Neural crest cell (in vitro differentiated cells): ENCODE data around the gene HDAC4. TPM values are rescaled to one million over a fixed set of nuclear protein-coding genes. Genes with fewer than 3 reads are reported as not detected.

Experiments used
- DNase-seq: peaks from one replicate; pipeline ENCODE4 v3.0.0; 2021; ENCODE audit warnings: low read depth, mixed read lengths, low spot score
- H3K27ac Mint-ChIP-seq: one replicate; pipeline ENCODE4 v1.8.0; 2021; ENCODE audit warnings: mild to moderate bottlenecking, mixed read lengths; ENCODE audit not compliant: unreplicated experiment
- H3K27me3 Mint-ChIP-seq: 2 replicates; pipeline ENCODE4 v1.8.0; 2021; ENCODE audit warnings: low read depth, mild to moderate bottlenecking, mixed read lengths
- H3K36me3 Mint-ChIP-seq: 2 replicates; pipeline ENCODE4 v1.8.0; 2021; ENCODE audit warnings: low read depth, mild to moderate bottlenecking, mixed read lengths
- H3K4me1 Mint-ChIP-seq: 2 replicates; pipeline ENCODE4 v1.8.0; 2021; ENCODE audit warnings: mixed read lengths
- H3K4me3 Mint-ChIP-seq: one replicate; pipeline ENCODE4 v1.8.0; 2021; ENCODE audit warnings: mild to moderate bottlenecking, mixed read lengths
- H3K9me3 Mint-ChIP-seq: 2 replicates; pipeline ENCODE4 v1.8.0; 2021; ENCODE audit warnings: mixed read lengths
- CTCF ChIP-seq: fragments of 200-600 bp; sonication (generic); conservative IDR thresholded peaks from 2 replicates; pipeline ENCODE4 v1.5.0; 2021; ENCODE audit warnings: antibody characterized with exemption, mild to moderate bottlenecking
- total RNA-seq: library from RNA; stranded (reverse); gene quantifications from 2 replicates; pipeline ENCODE4 v1.2.1, GENCODE V29; 2021

Gene HDAC4
- total RNA-seq, 1 donor from 2014 or later = 52.1 TPM

GRCh38 chr2:239268549-239268948 is 132.3 kb downstream of the HDAC4 start:
- no peaks in the 10 kb centered on the region for H3K36me3 Mint-ChIP-seq

GRCh38 chr2:239268082-239268481 is 132.7 kb downstream of the HDAC4 start:
- H3K4me3 Mint-ChIP-seq = no peak overlapping the region
- no peaks in the 10 kb centered on the region for H3K27me3 Mint-ChIP-seq
- H3K36me3 Mint-ChIP-seq = no peaks in the 10 kb centered on the region
- H3K27ac Mint-ChIP-seq = no peak overlapping the region
- DNase-seq = no peak
- no peaks in the 10 kb centered on the region for H3K9me3 Mint-ChIP-seq
- peaks cover 73% of the 10 kb centered on the region for H3K4me1 Mint-ChIP-seq
- TF ChIP-seq CTCF = no peak

More at GRCh38 chr2:239268549-239268948, 132.3 kb downstream of the HDAC4 start:
- Mint-ChIP-seq H3K9me3 (no peaks in the 10 kb centered on the region), H3K27ac (no peak overlapping the region), H3K27me3 (no peaks in the 10 kb centered on the region), H3K4me3 (peak overlapping the region; percentile 23), H3K4me1 (peaks cover 74% of the 10 kb centered on the region)
- no peak for DNase-seq
- TF ChIP-seq CTCF = no peak

- H3K27me3 Mint-ChIP-seq = no peaks in the 10 kb centered on the region
- H3K36me3 Mint-ChIP-seq = no peaks in the 10 kb centered on the region
- no peak for DNase-seq
- peak overlapping the region; percentile 20 for H3K27ac Mint-ChIP-seq
- H3K4me3 Mint-ChIP-seq = peak overlapping the region; percentile 54
- H3K9me3 Mint-ChIP-seq = no peaks in the 10 kb centered on the region
- no peak for TF ChIP-seq CTCF
- H3K4me1 Mint-ChIP-seq = peaks cover 71% of the 10 kb centered on the region
Observed at GRCh38 chr2:239267288-239267951, 133.4 kb downstream of the HDAC4 start.

GRCh38 chr2:239266779-239267287 is 134.0 kb downstream of the HDAC4 start:
- Mint-ChIP-seq H3K27me3 (no peaks in the 10 kb centered on the region), H3K27ac (peak overlapping the region; percentile 62), H3K4me1 (peaks cover 70% of the 10 kb centered on the region), H3K9me3 (no peaks in the 10 kb centered on the region), H3K36me3 (no peaks in the 10 kb centered on the region), H3K4me3 (peak overlapping the region; percentile 54)
- DNase-seq = no peak
- no peak for TF ChIP-seq CTCF

GRCh38 chr2:239266434-239266766 is 134.4 kb downstream of the HDAC4 start:
- Mint-ChIP-seq H3K36me3 (no peaks in the 10 kb centered on the region), H3K27ac (peak overlapping the region; percentile 62), H3K4me1 (peaks cover 66% of the 10 kb centered on the region)

More at GRCh38 chr2:239266434-239266766, 134.4 kb downstream of the HDAC4 start:
- no peak for DNase-seq
- H3K9me3 Mint-ChIP-seq = no peaks in the 10 kb centered on the region
- H3K4me3 Mint-ChIP-seq = no peak overlapping the region
- no peak for TF ChIP-seq CTCF
- no peaks in the 10 kb centered on the region for H3K27me3 Mint-ChIP-seq
